Dermis blood vessel endothelial cell (primary cell): ENCODE measurements around the gene PAK4. TPM values are rescaled to one million over a fixed set of nuclear protein-coding genes. Genes with fewer than 3 reads are reported as not detected.
A peak's percentile ranks its signal among the peaks of the same experiment; 100 is the strongest.
"Not testable (repeated sequence)": the region's sequence is repeated elsewhere in the genome, so short reads cannot be mapped to it uniquely, and the experiment has no call there.

ENCODE experiments used
- DNase-seq: peaks from one replicate; pipeline ENCODE4 v3.0.0; 2010
- total RNA-seq: library from RNA; depleted of rRNA; stranded (reverse); fragments of >200 nt; gene quantifications from 2 replicates; pipeline ENCODE4 v1.2.3, GENCODE V29; 2014

Gene PAK4
- total RNA-seq, 1 donor from 2014 or later, result 5.8 TPM

- DNase-seq, result no peak
Observed at GRCh38 chr19:39130337-39131254, 5.0 kb downstream of the PAK4 start.

- DNase-seq, result peak; percentile 65
Observed at GRCh38 chr19:39131255-39131755, 5.7 kb downstream of the PAK4 start.

GRCh38 chr19:39132344-39132969 lies 6.9 kb downstream of the PAK4 start:
- no peak for DNase-seq

GRCh38 chr19:39133431-39134270 lies 8.1 kb downstream of the PAK4 start:
- no peak for DNase-seq

GRCh38 chr19:39135701-39136100 lies 10.1 kb downstream of the PAK4 start:
- DNase-seq, result no peak

GRCh38 chr19:39136225-39136940 lies 10.8 kb downstream of the PAK4 start:
- no peak for DNase-seq

- no peak for DNase-seq
Observed at GRCh38 chr19:39137131-39137530, 11.5 kb downstream of the PAK4 start.

GRCh38 chr19:39138221-39139211 lies 12.9 kb downstream of the PAK4 start:
- DNase-seq, result no peak

GRCh38 chr19:39139305-39139874 lies 13.8 kb downstream of the PAK4 start:
- no peak for DNase-seq

GRCh38 chr19:39139971-39140453 lies 14.4 kb downstream of the PAK4 start:
- DNase-seq, result no peak

- no peak for DNase-seq
Observed at GRCh38 chr19:39140594-39140993, 15.0 kb downstream of the PAK4 start.

- DNase-seq, result no peak
Observed at GRCh38 chr19:39141929-39142328, 16.3 kb downstream of the PAK4 start.

- DNase-seq, result no peak
Observed at GRCh38 chr19:39142630-39143029, 17.0 kb downstream of the PAK4 start.

GRCh38 chr19:39143757-39144289 lies 18.2 kb downstream of the PAK4 start:
- DNase-seq, result not testable (repeated sequence)

- DNase-seq, result peak; percentile 97
Observed at GRCh38 chr19:39144290-39145071, 18.9 kb downstream of the PAK4 start.

- no peak for DNase-seq
Observed at GRCh38 chr19:39145180-39145953, 19.8 kb downstream of the PAK4 start.

- DNase-seq, result no peak
Observed at GRCh38 chr19:39146091-39146490, 20.5 kb downstream of the PAK4 start.

GRCh38 chr19:39146686-39147450 lies 21.3 kb downstream of the PAK4 start:
- DNase-seq, result no peak
